ENCODE measurements around the gene OR7E24. TPM values are rescaled to one million over a fixed set of nuclear protein-coding genes. Genes with fewer than 3 reads are reported as not detected.
"Not testable (repeated sequence)": the region's sequence is repeated elsewhere in the genome, so short reads cannot be mapped to it uniquely, and the experiment has no call there.

The OR7E24 gene
- not detected in 2 replicates for total RNA-seq (2014; rRNA removed; shearing (Covaris generic))

DNA sequence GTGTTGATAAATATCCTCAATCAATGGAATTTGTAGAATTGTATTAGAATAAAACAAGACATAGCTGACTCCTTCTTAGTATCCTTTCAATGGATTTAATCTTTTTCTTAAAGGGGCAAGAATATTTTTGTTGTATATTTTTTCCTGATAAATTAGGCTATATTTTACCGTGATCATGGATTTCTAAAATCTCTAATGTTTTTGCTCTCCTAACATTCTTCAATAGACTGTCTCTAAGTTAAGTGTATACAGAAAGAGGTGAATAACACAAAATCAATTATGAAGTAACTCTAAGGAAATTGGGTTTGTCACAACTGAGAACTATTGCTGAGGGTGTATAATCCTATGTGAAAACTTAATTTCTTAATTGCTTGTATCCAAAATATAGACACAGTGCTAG, at the start of gene OR7E24:
Gene OR7E24, plus strand, starts transcription at position 301 of the 400 bp plus-strand sequence. CDS start 114 bp downstream, outside the sequence.
- DNase-seq (ENCODE audit: low read depth) = no peak

DNA sequence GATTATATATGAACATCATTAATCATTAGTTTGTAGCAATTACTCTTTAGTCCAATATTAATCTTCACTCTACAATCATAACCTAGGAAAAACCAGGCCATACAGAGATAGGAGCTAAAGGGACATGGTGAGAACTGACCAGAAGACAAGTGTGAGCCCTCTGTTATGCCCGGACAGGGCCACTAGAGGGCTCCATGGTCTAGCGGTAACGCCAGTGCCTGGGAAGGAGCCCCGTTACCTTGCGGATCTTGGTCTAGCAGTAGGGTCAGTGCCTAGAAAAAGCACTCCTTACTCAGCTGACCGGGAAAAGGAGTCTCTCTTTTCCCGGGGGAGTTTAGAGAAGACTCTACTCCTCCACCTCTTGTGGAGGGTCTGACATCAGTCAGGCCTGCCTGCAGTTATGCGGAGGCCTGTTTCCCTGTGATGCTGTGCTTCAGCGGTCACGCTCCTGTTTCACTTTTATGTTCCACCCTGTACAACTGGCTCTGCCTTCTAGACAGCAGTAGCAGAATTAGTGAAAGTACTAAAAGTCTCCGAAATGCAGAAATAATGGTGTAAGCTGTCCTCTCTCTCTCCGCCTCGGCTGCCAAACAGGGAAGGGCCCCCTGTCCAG, 45.1 kb upstream of the OR7E24 start:
- DNase-seq (ENCODE audit: low read depth) = peak; percentile 55

- DNase-seq (ENCODE audit: low read depth) = no peak
Measured at GRCh38 chr19:9219489-9219888, 31.2 kb upstream of the OR7E24 start, which contains the start of gene OR7D4. TSS of gene OR7D4 (minus strand) at chr19:9219589. CDS start at chr19:9214837, 4,752 bp downstream.

- DNase-seq (ENCODE audit: low read depth) = no peak
Measured at GRCh38 chr19:9251236-9251635, 506 bp downstream of the OR7E24 start.

GRCh38 chr19:9283485-9283884, 32.8 kb downstream of the OR7E24 start:
- DNase-seq (ENCODE audit: low read depth) = not testable (repeated sequence)

GRCh38 chr19:9289231-9289884, 38.6 kb downstream of the OR7E24 start:
- DNase-seq (ENCODE audit: low read depth) = no peak

- no peak for DNase-seq (ENCODE audit: low read depth)
Measured at GRCh38 chr19:9295411-9295849, 44.7 kb downstream of the OR7E24 start.

GRCh38 chr19:9296336-9296735, 45.6 kb downstream of the OR7E24 start:
- DNase-seq (ENCODE audit: low read depth) = no peak

Other genes with a start within 250 kb of the OR7E24 start
- gene MUC16, start 240.5 kb upstream of the OR7E24 start, total RNA-seq (2014; rRNA removed; shearing (Covaris generic)) = not detected in 2 replicates
- not detected in 2 replicates for gene OR1M1, start 163.9 kb upstream of the OR7E24 start, total RNA-seq (2014; rRNA removed; shearing (Covaris generic))
- gene OR7G2, start 143.5 kb upstream of the OR7E24 start, total RNA-seq (2014; rRNA removed; shearing (Covaris generic)) = not detected in 2 replicates
- gene OR7G1, start 135.2 kb upstream of the OR7E24 start, total RNA-seq (2014; rRNA removed; shearing (Covaris generic)) = not detected in 2 replicates
- gene OR7G3, start 124.0 kb upstream of the OR7E24 start, total RNA-seq (2014; rRNA removed; shearing (Covaris generic)) = not detected in 2 replicates
- gene ZNF317, start 110.5 kb upstream of the OR7E24 start, total RNA-seq (2014; rRNA removed; shearing (Covaris generic)) = 15.7 and 22.9 TPM in 2 replicates
- gene OR7D2, start 72.0 kb upstream of the OR7E24 start, total RNA-seq (2014; rRNA removed; shearing (Covaris generic)) = not detected in 2 replicates
- gene OR7D4, start 31.3 kb upstream of the OR7E24 start, total RNA-seq (2014; rRNA removed; shearing (Covaris generic)) = not detected in 2 replicates
- gene ZNF699, start 58.9 kb downstream of the OR7E24 start, total RNA-seq (2014; rRNA removed; shearing (Covaris generic)) = 6.9 and 14.7 TPM in 2 replicates
- gene ZNF559, start 73.2 kb downstream of the OR7E24 start, total RNA-seq (2014; rRNA removed; shearing (Covaris generic)) = 13.5 and 15.4 TPM in 2 replicates
- 0.09 and 0.69 TPM in 2 replicates for gene ZNF177, start 112.1 kb downstream of the OR7E24 start, total RNA-seq (2014; rRNA removed; shearing (Covaris generic))
- gene ZNF266, start 184.6 kb downstream of the OR7E24 start, total RNA-seq (2014; rRNA removed; shearing (Covaris generic)) = 10.5 and 10.9 TPM in 2 replicates
- 4.6 and 5.5 TPM in 2 replicates for gene ZNF560, start 247.7 kb downstream of the OR7E24 start, total RNA-seq (2014; rRNA removed; shearing (Covaris generic))